Esophagus muscularis mucosa (tissue), 3 donors: ENCODE results near the gene LRMDA.

Experiments used
- CTCF ChIP-seq, 3 experiments: fragments of 200-600 bp in 2 of 3; fragments of 450-650 bp in 1 of 3; sonication (generic) in 2 of 3; IDR thresholded peaks; one replicate each; pipeline ENCODE4 v1.5.1; 2017 to 2019; ENCODE audit warnings: antibody characterized with exemption in 3 of 3, mild to moderate bottlenecking in 2 of 3, moderate library complexity in 1 of 3
- POLR2A ChIP-seq: fragments of 450-650 bp; IDR thresholded peaks from one replicate; pipeline ENCODE4 v1.6.1; 2017; ENCODE audit warnings: antibody characterized with exemption, moderate library complexity, mild to moderate bottlenecking, low read depth
- POLR2AphosphoS5 ChIP-seq, 2 donors: sonication (generic); formaldehyde crosslinking; IDR thresholded peaks; one replicate each; pipeline ENCODE4 v1.6.1; 2017; ENCODE audit warnings: antibody characterized with exemption in 2 of 2

GRCh38 chr10:76552091-76552873 is 1120.9 kb downstream of the LRMDA start:
- TF ChIP-seq POLR2AphosphoS5 (IDR thresholded peaks at IDR 0.05), result no peak
- TF ChIP-seq CTCF (IDR thresholded peaks at IDR 0.05), result no peak
- TF ChIP-seq POLR2A, result no peak
